Common myeloid progenitor, CD34-positive (primary cell): Measurements from ENCODE around the gene CABP2.

Experiments used
- CTCF ChIA-PET: fragments of 350-600 bp; sonication (Branson Sonifier 250); formaldehyde crosslinking; loops from one replicate; lab custom pipeline; 2021; ENCODE audit warnings: antibody characterized with exemption; lab: Charles Lee
- POLR2A ChIA-PET: fragments of 350-600 bp; sonication (Branson Sonifier 250); formaldehyde crosslinking; loops from one replicate; lab custom pipeline; 2021; ENCODE audit warnings: antibody characterized with exemption; lab: Charles Lee
- DNase-seq, 3 donors: peaks; one replicate each; pipeline versions ENCODE4 v3.0.0 to v3.0.0-alpha.2; 2013
- H3K27ac ChIP-seq, 2 experiments: 1 replicate in 1 of 2; 2 replicates in 1 of 2; pipeline ENCODE4 v1.7.0; 2013; ENCODE audit warnings: inconsistent platforms in 2 of 2, low read length in 2 of 2, mild to moderate bottlenecking in 2 of 2, low read depth in 1 of 2, moderate library complexity in 1 of 2; ENCODE audit not compliant: severe bottlenecking in 2 of 2, insufficient read depth in 1 of 2, poor library complexity in 1 of 2
- H3K27me3 ChIP-seq, 5 experiments: replicated peaks in 2 of 5; 1 replicate in 3 of 5; 2 replicates in 2 of 5; pipeline versions ENCODE4 v1.6.1 to v1.7.0; 2013; ENCODE audit warnings: low read length in 4 of 5, mild to moderate bottlenecking in 2 of 5, moderate library complexity in 2 of 5, inconsistent platforms in 1 of 5; ENCODE audit not compliant: insufficient read depth in 5 of 5, control insufficient read depth in 4 of 5
- H3K36me3 ChIP-seq, 4 experiments: 1 replicate in 2 of 4; 2 replicates in 2 of 4; pipeline versions ENCODE4 v1.6.1 to v1.7.0; 2013; ENCODE audit warnings: low read length in 3 of 4, control low read depth in 1 of 4, mild to moderate bottlenecking in 1 of 4; ENCODE audit not compliant: control insufficient read depth in 4 of 4, insufficient read depth in 4 of 4
- H3K4me1 ChIP-seq, 4 experiments: 1 replicate in 3 of 4; 2 replicates in 1 of 4; pipeline versions ENCODE4 v1.6.1 to v1.7.1; 2013; ENCODE audit warnings: low read length in 3 of 4, mild to moderate bottlenecking in 3 of 4, control low read depth in 1 of 4, inconsistent platforms in 1 of 4, moderate library complexity in 1 of 4; ENCODE audit not compliant: control insufficient read depth in 4 of 4, insufficient read depth in 4 of 4; ENCODE audit errors: control extremely low read depth in 1 of 4
- H3K4me3 ChIP-seq, 7 experiments: 1 replicate in 4 of 7; 2 replicates in 3 of 7; pipeline versions ENCODE4 v1.5.1 to v1.7.0; 2013; ENCODE audit warnings: mild to moderate bottlenecking in 7 of 7, low read length in 6 of 7, moderate library complexity in 6 of 7, inconsistent platforms in 2 of 7, low read depth in 2 of 7, control low read depth in 1 of 7; ENCODE audit not compliant: insufficient read depth in 4 of 7, control insufficient read depth in 1 of 7; ENCODE audit errors: extremely low read depth in 1 of 7
- H3K9me3 ChIP-seq, 5 experiments: 1 replicate in 4 of 5; 2 replicates in 1 of 5; pipeline versions ENCODE4 v1.6.1 to v1.7.1; 2013; ENCODE audit warnings: low read length in 4 of 5, mild to moderate bottlenecking in 2 of 5, inconsistent platforms in 1 of 5, low read depth in 1 of 5, moderate library complexity in 1 of 5; ENCODE audit not compliant: control insufficient read depth in 4 of 5, insufficient read depth in 2 of 5; ENCODE audit errors: control extremely low read depth in 1 of 5
- WGBS: methylation state at CpG from one replicate; pipeline ENCODE4 v1.1.5; 2013; ENCODE audit not compliant: insufficient coverage; 5-methylcytosine and 5-hydroxymethylcytosine counted together

CABP2 gene

DNA sequence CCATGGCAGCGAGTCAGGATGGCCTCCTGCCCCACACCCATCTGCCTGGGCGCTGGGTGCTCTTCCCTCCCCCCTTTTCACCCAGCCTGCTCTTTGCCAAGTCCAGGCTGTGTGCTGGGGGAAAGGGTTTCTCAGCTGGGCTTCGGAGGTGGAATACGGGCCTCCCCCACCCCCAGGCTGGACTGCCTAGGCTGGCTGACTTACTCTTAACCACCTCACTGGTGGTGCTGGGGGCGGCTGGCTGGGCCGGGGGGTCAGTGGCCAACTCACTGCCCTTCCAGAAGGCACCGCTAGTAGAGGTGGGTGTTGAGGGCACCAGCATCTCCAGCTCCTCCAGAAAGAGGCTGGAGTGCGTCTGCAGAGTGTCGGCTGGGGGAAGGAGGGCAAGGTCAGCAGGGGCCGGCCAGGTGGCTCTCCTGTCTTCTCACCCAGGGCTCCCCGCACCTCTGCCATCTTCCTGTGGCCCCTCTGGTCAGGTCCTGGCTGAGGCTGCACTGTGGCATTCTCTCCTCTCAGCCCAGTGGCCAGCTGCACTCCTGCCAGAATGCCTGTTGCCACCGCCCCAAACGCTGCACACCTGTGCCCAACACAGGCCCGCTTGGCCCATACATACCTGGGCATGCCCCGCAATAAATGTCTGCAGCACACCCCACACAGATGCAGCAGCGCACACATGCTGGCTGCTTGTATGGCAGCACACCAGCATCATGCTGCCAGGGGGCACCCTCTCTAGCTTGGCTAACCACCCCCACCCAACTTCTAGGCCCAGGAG is 27.8 kb downstream of the CABP2 start:
- peaks cover 2 to 69% (median 25%) of the 10 kb centered on the region in 4 experiments for H3K36me3 ChIP-seq
- no peak for DNase-seq
- no peaks in the 10 kb centered on the region for H3K4me1 ChIP-seq
- no peak overlapping the region for H3K27ac ChIP-seq
- H3K4me3 ChIP-seq: no peak overlapping the region
- H3K9me3 ChIP-seq: no peaks in the 10 kb centered on the region
- no peaks in the 10 kb centered on the region for H3K27me3 ChIP-seq
- CTCF ChIA-PET: interaction anchor here (0.6 kb wide), 1 partner anchor 10 kb away, joined by 3 read pairs; no protein-coding TSS in a partner anchor
- POLR2A ChIA-PET: no interaction called here
- whole genome bisulfite sequencing: 99% methylated on average over 11 of the region's 16 CpGs

DNA sequence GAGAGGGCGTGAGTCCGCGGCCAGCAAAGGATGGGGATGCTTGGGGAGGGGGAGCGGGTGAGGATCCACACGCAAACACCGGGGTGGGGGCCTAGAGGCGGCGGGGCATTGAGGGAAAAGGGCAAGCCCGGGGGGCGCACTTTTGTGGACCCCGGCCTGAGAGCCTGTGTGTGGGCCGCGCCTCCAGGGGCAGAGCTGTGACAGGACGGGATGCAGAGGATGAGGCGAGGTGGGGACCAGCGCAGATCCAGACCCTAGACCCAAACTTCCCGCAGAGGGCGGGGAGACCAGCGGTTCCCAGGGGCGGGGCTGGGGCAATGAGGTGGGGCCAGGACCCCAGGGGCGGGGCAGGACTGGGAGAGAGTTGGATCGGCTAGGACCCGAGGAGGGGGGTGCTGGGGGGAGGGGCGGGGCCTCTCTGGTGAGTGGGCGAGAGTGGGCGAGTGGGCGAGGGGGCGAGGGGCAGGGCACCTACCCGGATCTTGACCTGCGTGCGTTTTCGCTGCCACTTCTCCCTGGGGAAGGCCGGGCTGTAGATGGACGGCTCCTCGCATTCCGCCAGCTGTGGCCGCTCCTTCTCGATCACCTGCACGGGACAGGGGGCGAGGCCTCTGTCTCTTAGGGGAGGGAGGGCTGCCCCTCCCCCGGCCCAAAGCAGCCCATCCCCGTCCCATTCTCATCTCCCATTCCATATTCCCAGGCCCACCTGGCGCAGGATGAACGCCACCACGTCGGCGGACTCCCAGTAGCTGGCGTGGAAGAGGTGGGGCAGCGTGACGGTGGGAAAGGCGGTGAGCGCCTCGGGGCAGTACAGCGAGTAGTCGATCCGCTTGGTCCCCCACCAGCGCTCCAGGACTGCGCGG is 28.6 kb downstream of the CABP2 start:
- peaks cover 5 to 75% (median 33%) of the 10 kb centered on the region in 4 experiments for H3K36me3 ChIP-seq
- POLR2A ChIA-PET: no interaction called here
- 96% methylated on average over 40 of the region's 59 CpGs for WGBS

DNA sequence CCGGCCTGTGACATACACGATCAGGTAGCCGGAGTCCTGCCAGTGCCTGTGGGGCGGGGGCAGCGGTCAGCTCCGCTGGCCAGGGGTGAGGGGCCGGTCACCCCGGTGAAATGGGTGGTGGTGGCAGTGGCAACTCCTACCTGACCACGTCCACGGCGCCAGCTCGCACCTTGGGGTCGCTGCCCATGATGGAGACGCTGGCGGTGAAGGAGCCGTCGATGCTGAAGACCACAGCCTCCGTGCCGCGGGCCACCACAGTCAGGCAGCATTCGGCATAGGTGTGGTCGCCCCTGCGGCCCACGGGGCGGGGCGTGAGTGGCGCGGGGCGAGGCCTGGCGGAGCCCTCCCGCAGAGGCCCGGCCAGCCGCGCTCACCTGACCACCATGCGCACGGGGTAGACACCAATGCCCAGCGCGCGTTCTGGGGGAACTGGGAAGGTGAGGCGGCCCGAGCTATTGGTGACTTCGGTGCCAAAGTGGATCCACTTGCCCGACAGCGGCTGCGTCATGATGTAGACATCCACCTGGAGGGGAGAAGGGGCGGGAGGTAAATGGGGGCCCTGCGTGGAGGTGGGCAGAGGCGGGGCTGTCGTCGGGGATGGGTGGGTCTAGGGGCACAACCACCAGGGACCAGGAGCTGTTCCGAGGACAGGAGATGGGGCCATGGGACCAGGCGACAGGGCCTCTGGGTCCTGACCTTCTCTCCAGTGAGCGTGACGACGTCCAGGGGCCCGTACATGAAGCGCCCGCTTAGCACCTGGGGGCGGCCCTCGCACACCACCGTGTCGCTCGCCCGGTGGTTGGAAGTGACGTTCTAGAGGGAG is 29.5 kb downstream of the CABP2 start:
- Histone ChIP-seq H3K4me3 (no peak overlapping the region), H3K4me1 (no peaks in the 10 kb centered on the region), H3K27ac (no peak overlapping the region), H3K9me3 (no peaks in the 10 kb centered on the region), H3K27me3 (no peaks in the 10 kb centered on the region), H3K36me3 (peaks cover 5 to 79% (median 39%) of the 10 kb centered on the region in 4 experiments)
- ChIA-PET CTCF (interaction anchor here (1.3 kb wide), 1 partner anchor 113 kb away, joined by 3 read pairs; no protein-coding TSS in a partner anchor), POLR2A (no interaction called here)
- WGBS: 96% methylated on average over 59 of the region's 65 CpGs
- DNase-seq: no peak

More for the DNA sequence above, 28.6 kb downstream of the CABP2 start:
- Histone ChIP-seq H3K27me3 (no peaks in the 10 kb centered on the region), H3K4me1 (no peaks in the 10 kb centered on the region), H3K4me3 (no peak overlapping the region), H3K9me3 (no peaks in the 10 kb centered on the region), H3K27ac (no peak overlapping the region)
- CTCF ChIA-PET: interaction anchor here (0.6 kb wide), 1 partner anchor 13 kb away, joined by 3 read pairs; no protein-coding TSS in a partner anchor
- DNase-seq: no peak

DNA sequence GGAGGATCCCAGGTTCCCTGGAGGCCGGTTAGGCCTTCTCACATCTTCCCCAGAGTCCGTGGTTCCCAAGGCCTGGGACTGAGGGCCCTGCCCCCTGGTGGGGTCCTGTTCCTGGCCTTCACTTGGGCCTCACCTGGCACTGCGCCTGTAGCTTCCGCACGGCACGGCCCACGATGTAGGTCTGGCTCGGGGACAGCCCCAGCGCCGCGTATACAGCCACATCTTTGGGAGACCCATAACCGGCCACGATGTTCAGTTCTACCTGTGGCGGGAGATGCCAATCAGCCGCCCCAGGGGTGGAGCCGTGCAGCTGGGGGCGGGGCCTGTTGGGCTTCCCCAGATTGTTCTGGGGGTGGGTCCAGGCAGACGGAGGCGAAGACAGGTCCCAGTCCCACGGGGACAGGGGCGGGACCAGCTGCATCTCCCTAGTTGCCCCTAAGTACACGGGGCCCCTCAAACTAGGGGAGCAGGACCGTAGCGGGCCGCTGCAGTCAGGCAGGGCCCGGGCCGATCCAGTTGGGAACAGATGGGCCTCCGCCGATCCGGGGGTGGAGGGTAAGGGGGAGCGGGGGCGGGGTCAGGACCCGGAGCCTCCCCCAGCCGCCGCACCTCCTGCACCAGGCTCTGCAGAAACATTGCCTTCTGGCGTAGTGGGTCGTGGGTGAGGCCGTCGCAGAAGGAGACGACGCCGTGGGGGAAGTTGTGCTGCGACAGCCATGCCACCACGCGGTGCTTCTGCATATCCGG is 30.3 kb downstream of the CABP2 start:
- WGBS: 91% methylated on average over 33 of the region's 46 CpGs
- H3K4me1 ChIP-seq: no peaks in the 10 kb centered on the region
- no peak for DNase-seq
- ChIA-PET CTCF (interaction anchor here (1.3 kb wide), 1 partner anchor 112 kb away, joined by 3 read pairs; no protein-coding TSS in a partner anchor), POLR2A (interaction anchor here (1.4 kb wide), 1 partner anchor 13 kb away, joined by 4 read pairs; the partner anchor contains the start of gene PITPNM1)
- no peak overlapping the region for H3K27ac ChIP-seq
- H3K27me3 ChIP-seq: no peaks in the 10 kb centered on the region
- H3K9me3 ChIP-seq: no peaks in the 10 kb centered on the region
- no peak overlapping the region for H3K4me3 ChIP-seq
- H3K36me3 ChIP-seq: peaks cover 4 to 75% (median 43%) of the 10 kb centered on the region in 4 experiments

DNA sequence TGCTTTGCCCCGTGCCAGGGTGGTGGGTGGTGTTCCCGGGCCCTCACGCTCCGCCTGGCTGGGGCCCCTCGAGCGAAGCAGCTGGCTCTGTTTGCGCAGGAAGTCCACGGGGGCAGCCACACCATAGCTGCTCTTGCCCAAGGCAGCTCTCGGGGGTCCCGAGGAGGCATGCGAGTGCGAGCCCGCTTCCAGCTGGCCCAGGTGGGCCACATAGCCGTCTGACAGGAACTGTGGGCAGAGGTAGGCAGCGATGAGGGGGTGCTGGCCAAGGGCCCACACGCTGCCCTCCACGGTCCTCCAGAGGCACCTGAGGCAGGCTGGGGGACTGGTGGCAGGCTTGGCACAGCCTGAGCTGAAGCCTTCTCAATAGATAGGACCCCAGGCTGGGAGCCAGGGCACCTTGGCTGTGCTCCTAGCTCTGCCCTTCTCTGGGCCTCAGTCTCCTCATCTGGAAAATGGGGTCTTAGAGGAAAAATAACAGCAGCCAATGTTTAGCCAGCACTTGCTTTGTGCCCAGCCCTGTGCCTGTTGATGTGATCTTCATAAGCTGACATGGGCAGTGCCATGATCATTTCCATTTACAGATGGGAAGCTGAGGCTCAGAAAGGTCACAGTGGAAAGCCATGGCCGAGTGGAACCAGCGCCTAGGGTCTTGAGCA is 31.0 kb downstream of the CABP2 start:
- DNase-seq: no peak
- Histone ChIP-seq H3K9me3 (no peaks in the 10 kb centered on the region), H3K27ac (no peak overlapping the region), H3K4me3 (no peak overlapping the region), H3K4me1 (no peaks in the 10 kb centered on the region), H3K36me3 (peaks cover 3 to 80% (median 47%) of the 10 kb centered on the region in 4 experiments), H3K27me3 (no peaks in the 10 kb centered on the region)
- ChIA-PET CTCF (interaction anchor here (1.3 kb wide), 1 partner anchor 112 kb away, joined by 3 read pairs; no protein-coding TSS in a partner anchor), POLR2A (interaction anchor here (1.4 kb wide), 1 partner anchor 13 kb away, joined by 4 read pairs; the partner anchor contains the start of gene PITPNM1)
- 95% methylated on average over 15 of the region's 19 CpGs for WGBS
